ENCODE results near the gene ZFAND6. TPM values are rescaled to one million over a fixed set of nuclear protein-coding genes. Genes with fewer than 3 reads are reported as not detected.

Gene ZFAND6
- total and polyA plus RNA-seq, 10 of the 15 experiments (the other 5 are each of a cell fraction or from before 2014, with no cell fraction given) = 78.9 to 179 (median 135) TPM

- intact Hi-C loops (cut with micrococcal nuclease; ENCODE audit: unreplicated experiment) = no loop called here
- Histone ChIP-seq H2AFZ (ENCODE audit: control insufficient read depth, low read depth, low read length) (no peak overlapping the region), H3K9me3 (replicated peaks; ENCODE audit: control insufficient read depth, insufficient read depth, low read length) (no peaks in the 10 kb centered on the region), H3K27ac (ENCODE audit: control insufficient read depth, insufficient read depth) (no peak overlapping the region), H3K4me1 (ENCODE audit: control insufficient read depth, insufficient read depth, low read length) (no peaks in the 10 kb centered on the region), H3K36me3 (ENCODE audit: control insufficient read depth in 2 of 2, insufficient read depth in 2 of 2, low read length in 1 of 2) (peaks cover 3 to 8% of the 10 kb centered on the region in 2 experiments), H3K27me3 (replicated peaks in 1 of 2; ENCODE audit: control insufficient read depth in 2 of 2, insufficient read depth in 2 of 2, low read length in 1 of 2) (no peaks in the 10 kb centered on the region), H4K20me1 (ENCODE audit: control insufficient read depth, insufficient read depth) (no peaks in the 10 kb centered on the region), H3K79me2 (ENCODE audit: control insufficient read depth, insufficient read depth, low read length) (no peaks in the 10 kb centered on the region), H3K9ac (ENCODE audit: control insufficient read depth, insufficient read depth, low read length) (no peak overlapping the region), H3K4me3 (no peak overlapping the region), H3K4me2 (ENCODE audit: control insufficient read depth, insufficient read depth) (no peak overlapping the region)
- no peak for TF ChIP-seq CHD2 (IDR thresholded peaks at IDR 0.05; ENCODE audit: borderline replicate concordance, low read depth, low read length)
- TF ChIP-seq PML (IDR thresholded peaks at IDR 0.05; ENCODE audit: low read length) = no peak
- TF ChIP-seq TBL1XR1 (IDR thresholded peaks at IDR 0.05; ENCODE audit: low read depth, low read length) = no peak
- TF ChIP-seq EP300 (IDR thresholded peaks at IDR 0.05; ENCODE audit: borderline replicate concordance in 1 of 2, control insufficient read depth in 1 of 2, low read depth in 2 of 2, low read length in 2 of 2) = no peak
- no peak for TF ChIP-seq BCL11A (IDR thresholded peaks at IDR 0.05; ENCODE audit: low read depth, low read length)
- no peak for TF ChIP-seq MEF2B (IDR thresholded peaks at IDR 0.05; ENCODE audit: partially characterized antibody, poor library complexity, severe bottlenecking)
- TF ChIP-seq MXI1 (IDR thresholded peaks at IDR 0.05; ENCODE audit: low read depth, low read length) = no peak
- TF ChIP-seq POLR2AphosphoS5 (IDR thresholded peaks at IDR 0.05; ENCODE audit: low read length) = no peak
- TF ChIP-seq, protein P1, sequence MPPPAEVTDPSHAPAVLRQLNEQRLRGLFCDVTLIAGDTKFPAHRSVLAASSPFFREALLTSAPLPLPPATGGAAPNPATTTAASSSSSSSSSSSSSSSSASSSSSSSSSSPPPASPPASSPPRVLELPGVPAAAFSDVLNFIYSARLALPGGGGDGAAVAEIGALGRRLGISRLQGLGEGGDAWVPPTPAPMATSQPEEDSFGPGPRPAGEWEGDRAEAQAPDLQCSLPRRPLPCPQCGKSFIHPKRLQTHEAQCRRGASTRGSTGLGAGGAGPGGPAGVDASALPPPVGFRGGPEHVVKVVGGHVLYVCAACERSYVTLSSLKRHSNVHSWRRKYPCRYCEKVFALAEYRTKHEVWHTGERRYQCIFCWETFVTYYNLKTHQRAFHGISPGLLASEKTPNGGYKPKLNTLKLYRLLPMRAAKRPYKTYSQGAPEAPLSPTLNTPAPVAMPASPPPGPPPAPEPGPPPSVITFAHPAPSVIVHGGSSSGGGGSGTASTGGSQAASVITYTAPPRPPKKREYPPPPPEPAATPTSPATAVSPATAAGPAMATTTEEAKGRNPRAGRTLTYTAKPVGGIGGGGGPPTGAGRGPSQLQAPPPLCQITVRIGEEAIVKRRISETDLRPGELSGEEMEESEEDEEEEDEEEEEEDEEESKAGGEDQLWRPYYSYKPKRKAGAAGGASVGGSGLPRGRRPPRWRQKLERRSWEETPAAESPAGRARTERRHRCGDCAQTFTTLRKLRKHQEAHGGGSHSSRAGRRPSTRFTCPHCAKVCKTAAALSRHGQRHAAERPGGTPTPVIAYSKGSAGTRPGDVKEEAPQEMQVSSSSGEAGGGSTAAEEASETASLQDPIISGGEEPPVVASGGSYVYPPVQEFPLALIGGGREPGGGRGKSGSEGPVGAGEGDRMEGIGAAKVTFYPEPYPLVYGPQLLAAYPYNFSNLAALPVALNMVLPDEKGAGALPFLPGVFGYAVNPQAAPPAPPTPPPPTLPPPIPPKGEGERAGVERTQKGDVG (CRISPR knock-in tag; IDR thresholded peaks at IDR 0.05) = no peak
- TF ChIP-seq, protein P2, sequence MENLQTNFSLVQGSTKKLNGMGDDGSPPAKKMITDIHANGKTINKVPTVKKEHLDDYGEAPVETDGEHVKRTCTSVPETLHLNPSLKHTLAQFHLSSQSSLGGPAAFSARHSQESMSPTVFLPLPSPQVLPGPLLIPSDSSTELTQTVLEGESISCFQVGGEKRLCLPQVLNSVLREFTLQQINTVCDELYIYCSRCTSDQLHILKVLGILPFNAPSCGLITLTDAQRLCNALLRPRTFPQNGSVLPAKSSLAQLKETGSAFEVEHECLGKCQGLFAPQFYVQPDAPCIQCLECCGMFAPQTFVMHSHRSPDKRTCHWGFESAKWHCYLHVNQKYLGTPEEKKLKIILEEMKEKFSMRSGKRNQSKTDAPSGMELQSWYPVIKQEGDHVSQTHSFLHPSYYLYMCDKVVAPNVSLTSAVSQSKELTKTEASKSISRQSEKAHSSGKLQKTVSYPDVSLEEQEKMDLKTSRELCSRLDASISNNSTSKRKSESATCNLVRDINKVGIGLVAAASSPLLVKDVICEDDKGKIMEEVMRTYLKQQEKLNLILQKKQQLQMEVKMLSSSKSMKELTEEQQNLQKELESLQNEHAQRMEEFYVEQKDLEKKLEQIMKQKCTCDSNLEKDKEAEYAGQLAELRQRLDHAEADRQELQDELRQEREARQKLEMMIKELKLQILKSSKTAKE (IDR thresholded peaks at IDR 0.05; ENCODE audit: low read depth, poor library complexity, severe bottlenecking) = no peak
- TF ChIP-seq, protein P3, sequence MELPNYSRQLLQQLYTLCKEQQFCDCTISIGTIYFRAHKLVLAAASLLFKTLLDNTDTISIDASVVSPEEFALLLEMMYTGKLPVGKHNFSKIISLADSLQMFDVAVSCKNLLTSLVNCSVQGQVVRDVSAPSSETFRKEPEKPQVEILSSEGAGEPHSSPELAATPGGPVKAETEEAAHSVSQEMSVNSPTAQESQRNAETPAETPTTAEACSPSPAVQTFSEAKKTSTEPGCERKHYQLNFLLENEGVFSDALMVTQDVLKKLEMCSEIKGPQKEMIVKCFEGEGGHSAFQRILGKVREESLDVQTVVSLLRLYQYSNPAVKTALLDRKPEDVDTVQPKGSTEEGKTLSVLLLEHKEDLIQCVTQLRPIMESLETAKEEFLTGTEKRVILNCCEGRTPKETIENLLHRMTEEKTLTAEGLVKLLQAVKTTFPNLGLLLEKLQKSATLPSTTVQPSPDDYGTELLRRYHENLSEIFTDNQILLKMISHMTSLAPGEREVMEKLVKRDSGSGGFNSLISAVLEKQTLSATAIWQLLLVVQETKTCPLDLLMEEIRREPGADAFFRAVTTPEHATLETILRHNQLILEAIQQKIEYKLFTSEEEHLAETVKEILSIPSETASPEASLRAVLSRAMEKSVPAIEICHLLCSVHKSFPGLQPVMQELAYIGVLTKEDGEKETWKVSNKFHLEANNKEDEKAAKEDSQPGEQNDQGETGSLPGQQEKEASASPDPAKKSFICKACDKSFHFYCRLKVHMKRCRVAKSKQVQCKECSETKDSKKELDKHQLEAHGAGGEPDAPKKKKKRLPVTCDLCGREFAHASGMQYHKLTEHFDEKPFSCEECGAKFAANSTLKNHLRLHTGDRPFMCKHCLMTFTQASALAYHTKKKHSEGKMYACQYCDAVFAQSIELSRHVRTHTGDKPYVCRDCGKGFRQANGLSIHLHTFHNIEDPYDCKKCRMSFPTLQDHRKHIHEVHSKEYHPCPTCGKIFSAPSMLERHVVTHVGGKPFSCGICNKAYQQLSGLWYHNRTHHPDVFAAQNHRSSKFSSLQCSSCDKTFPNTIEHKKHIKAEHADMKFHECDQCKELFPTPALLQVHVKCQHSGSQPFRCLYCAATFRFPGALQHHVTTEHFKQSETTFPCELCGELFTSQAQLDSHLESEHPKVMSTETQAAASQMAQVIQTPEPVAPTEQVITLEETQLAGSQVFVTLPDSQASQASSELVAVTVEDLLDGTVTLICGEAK (IDR thresholded peaks at IDR 0.05; ENCODE audit: borderline replicate concordance) = no peak
- no peak for TF ChIP-seq SUZ12 (IDR thresholded peaks at IDR 0.05; ENCODE audit: unreplicated experiment)
- no peak for TF ChIP-seq EED (IDR thresholded peaks at IDR 0.05; ENCODE audit: low read depth)
- TF ChIP-seq SP1 (IDR thresholded peaks at IDR 0.05; ENCODE audit: low read depth, low read length) = no peak
- SMC1A ChIA-PET (ENCODE audit: uncharacterized antibody, unreplicated experiment) = no interaction called here
- no peak for DNase-seq (ENCODE audit: low read depth, low spot score)
- POLR2A ChIA-PET = no interaction called here
- RAD21 ChIA-PET (ENCODE audit: unreplicated experiment) = no interaction called here
- no TSS peak for BruUV-seq (replicated peaks)
- WGBS (ENCODE audit: insufficient coverage, insufficient replicate concordance, low lambda C conversion rate, missing lambda C conversion rate) = 100% methylated on average over 1 of the region's 1 CpG
- CTCF ChIA-PET = interaction anchor here (1.4 kb wide), 1 partner anchor 13 kb away, joined by 6 read pairs; no protein-coding TSS in a partner anchor
- in situ Hi-C loops (cut with MboI) = no loop called here
- no peak for ATAC-seq
- no peak for FAIRE-seq
Observed at GRCh38 chr15:80186597-80186996, 127.1 kb downstream of the ZFAND6 start.

Measured in GM12878 (cell line).